Stromal cell of bone marrow (primary cell): Measurements from ENCODE around the gene DNAJB6.
A peak's percentile ranks its signal among the peaks of the same experiment; 100 is the strongest.
"Not testable (repeated sequence)": the region's sequence is repeated elsewhere in the genome, so short reads cannot be mapped to it uniquely, and the experiment has no call there.

Experiments used
- DNase-seq: peaks from one replicate; pipeline ENCODE4 v3.0.0-alpha.2; 2012; ENCODE audit warnings: low read depth

DNAJB6 gene

DNA sequence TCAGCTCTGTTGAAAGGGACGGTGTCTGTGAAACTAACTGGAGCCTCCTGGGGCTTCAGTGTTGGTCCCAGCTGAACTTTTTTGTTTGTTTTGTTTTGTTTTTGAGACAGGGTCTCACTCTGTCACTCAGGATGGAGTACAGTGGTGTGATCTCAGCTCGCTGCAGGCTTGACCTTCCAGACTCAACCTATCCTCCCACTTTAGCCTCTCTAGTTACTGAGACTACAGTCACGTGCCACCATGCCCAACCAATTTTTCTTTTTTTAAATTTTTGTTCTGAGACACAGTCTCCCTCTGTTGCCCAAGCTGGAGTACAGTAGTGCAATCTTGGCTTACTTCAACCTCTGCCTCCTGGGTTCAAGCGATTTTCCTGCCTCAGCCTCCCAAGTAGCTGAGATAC, 13.4 kb upstream of the DNAJB6 start:
- DNase-seq = no peak

DNA sequence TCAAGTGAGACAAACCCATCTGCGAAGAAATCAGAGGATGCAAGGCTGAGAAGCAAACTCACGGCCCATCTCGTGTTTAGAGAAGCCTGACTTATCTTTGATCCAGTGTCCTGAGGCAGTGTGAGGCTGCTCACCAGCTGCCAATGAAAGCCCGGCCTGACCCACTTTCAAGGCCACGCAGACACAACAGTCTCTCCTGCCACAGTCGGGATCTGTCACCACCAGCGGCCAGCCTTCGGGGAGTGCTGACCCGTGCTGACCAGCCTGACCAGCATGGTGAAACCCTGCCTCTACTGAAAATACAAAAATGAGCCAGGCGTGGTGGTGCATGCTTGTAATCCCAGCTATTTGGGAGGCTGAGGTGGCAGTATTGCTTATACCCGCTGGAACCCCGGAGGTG, 7.4 kb upstream of the DNAJB6 start:
- no peak for DNase-seq

DNA sequence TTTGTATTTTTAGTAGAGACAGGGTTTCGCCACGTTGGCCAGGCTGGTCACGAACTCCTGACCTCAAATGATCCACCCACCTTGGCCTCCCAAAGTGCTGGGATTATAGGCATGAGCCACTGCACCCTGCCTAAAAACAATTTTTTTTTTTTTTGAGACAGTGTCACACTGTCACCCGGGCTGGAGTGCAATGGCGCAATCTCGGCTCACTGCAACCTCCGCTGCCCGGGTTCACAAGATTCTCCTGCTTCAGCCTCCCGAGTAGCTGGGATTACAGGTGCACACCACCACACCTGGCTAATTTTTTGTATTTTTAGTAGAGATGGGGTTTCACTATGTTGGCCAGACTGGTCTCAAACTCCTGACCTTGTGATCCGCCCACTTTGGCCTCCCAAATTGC, 6.2 kb upstream of the DNAJB6 start:
- DNase-seq = not testable (repeated sequence)

DNA sequence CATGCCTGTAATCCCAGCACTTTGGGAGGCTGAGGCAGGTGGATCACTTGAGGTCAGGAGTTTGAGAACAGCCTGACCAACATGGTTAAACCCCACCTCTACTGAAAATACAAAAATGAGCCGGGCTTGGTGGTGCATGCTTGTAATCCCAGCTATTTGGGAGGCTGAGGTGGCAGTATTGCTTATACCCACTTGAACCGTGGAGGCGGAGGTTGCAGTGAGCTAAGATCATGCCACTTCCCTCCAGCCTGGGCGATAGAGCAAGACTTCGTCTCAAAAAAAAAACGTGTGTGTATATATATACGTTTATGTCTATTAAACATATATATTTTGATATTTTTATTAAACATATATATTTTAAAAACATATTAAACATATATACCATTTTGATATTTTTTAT, 5.8 kb upstream of the DNAJB6 start:
- DNase-seq = not testable (repeated sequence)

DNA sequence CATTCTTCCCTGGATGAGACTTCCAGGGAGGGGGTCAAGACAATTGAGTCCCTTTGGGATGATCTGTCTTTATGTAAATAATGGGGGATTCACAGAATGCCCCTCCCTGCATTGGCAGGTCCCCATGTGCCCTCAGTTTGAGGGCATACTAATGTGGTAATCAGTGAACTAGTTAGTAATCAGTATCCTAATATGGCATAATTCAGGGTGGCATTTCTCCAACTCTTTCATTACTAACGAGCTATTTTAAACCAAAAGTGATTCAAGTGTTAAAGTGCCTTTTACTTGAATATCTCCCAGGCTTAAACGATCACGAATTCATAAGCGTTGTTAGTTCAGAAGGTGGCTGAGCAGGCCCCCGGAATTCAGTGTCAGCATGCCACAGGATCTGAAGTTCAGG, 1.6 kb upstream of the DNAJB6 start:
- no peak for DNase-seq

DNA sequence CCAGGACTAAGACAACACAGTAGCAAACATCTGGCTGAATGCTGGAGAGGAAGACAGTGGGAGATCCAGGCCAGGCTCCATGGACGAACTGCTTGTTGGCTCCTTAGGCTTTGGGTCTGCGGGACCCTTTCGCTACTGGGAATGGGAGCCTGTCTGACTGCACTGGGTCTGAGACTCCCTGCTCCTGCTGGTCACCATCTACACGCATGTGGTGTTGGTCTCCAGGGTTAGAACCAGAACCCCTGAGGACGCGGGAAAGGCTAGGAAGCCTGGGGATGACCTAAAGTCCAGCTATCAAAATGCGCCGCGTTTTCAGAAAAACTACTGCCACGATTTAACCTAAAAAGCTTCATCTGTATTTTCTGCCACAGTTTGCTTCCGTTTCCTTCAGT, 817 bp upstream of the DNAJB6 start:
- no peak for DNase-seq

DNA sequence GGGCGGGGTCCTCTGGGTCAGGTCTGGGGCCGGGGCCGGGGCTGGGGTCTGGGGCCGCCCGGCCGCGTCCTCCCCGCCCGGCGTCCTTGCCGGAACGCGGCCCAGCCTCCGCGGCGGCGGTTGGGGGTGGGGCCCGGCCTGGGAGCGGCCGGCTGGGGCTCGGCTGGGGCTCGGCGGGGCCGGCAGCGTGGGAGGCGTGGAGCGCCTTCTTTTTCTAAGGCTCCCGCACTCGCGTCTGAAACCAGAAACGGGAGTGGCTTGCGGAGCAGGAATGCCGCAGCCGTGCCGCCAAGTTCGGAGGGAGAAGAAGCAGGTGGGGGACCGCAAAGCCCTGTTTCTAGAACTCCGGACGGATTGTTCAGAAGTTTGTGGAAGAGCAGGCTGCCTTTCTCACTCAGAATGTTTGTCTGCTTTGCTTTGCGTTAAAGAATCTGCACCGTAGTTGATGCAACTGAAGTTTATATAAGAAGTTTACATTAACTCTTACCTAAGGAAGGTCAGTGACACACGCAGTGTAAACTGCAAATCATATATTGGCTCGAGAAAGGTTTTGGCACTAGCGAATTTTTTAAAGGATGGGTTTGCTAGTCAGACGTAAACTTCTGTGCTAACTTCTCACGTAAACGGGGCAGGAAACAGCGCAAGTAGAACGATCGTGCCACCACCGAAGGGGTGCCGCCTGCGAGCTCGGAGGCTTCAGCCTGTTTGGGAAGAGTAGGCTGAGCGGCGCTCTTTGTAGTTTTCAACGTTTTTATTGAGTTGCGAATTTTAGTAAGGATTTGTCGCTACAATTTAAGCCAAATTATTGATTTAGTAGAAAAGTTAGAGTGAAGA, 729 bp downstream of the DNAJB6 start:
- DNase-seq = no peak

DNA sequence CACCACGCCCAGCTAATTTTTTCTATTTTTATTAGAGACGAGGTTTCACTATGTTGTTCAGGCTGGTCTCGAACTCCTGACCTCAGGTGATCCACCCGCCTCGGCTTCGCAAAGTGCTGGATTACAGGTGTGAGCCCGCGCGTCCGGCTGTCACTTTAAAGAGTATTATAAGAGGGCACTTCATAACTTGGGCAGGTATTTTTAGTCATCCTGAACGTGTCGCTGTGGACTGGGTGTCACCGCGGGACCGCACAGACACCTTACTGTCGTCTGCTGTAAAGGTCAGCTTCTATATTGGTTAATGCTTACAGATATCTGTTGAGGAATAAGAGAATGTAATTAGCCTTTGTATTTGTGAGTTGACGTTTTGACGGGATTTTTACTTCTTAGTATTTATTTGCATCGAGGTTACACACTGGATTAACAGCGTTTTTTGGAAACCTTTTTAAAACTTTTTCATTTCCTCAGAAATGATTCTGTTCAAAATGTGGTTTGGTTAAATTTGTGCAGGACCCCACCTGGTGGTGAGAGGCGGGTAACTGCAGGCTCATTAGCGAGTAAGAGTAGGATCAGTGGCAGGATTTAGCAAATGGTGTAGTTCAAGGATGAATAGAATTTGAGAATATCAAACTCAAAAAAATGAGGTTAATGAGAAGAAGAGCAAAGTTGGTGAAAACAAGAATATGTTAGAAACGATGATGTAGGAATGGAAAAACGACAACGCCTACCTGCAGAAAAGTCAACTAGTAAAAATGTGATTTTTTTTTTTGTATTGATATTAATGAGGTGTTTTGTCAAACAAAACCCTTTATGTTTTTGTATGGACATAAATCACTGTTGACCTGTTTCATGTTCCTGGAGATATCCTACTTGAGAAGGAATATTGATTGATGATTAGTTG, 3.2 kb downstream of the DNAJB6 start:
- no peak for DNase-seq

DNA sequence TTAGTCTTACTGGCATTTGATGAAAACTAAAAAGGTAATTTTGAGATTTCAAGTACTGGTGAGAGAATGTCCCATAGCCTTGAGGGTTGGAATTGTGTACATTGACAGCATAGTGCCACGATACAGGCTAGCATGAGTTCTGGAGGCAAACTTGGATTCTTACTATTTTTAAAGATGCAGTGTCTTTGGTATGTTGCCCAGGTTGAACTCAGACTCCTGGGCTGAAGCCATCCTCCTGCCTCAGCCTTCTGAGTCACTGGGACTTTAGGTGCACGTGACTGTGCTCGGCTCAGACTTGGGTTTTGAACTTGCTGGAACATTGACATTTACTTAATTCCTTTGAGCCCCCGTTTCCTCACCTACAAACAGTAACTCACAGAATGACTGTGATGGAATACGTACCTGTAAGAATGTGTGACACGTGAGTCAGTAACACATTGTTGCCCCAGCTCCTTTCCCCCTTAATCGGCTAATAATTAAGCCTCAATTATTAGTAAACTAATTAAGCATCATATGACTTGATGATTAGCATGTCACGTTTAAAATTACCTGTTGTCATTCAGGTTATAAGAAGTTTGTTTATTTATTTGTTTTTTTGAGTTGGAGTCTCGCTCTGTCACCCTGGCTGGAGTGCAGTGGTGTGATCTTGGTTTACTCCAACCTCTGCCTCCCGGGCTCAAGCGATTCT, 10.6 kb downstream of the DNAJB6 start:
- peak; percentile 85 for DNase-seq

DNA sequence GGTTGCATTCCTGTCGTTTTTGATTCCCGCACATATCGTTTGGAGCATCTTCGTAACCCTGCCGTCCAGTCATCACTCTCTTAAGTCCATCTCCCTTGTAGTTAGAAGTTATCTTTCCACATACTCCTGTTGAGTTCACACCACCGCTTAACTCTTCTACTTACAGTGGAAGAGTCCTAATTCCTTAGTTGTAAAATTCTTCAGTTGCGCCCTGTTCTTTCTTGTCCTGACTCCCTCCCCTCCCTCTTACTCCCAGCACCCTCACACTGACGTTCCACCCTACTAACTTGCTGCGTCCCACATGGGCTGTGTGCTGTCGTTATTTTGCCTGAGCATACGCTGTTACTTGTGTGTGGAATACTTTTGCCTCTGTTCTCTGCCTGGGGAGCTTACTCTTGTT, 11.7 kb downstream of the DNAJB6 start:
- no peak for DNase-seq

DNA sequence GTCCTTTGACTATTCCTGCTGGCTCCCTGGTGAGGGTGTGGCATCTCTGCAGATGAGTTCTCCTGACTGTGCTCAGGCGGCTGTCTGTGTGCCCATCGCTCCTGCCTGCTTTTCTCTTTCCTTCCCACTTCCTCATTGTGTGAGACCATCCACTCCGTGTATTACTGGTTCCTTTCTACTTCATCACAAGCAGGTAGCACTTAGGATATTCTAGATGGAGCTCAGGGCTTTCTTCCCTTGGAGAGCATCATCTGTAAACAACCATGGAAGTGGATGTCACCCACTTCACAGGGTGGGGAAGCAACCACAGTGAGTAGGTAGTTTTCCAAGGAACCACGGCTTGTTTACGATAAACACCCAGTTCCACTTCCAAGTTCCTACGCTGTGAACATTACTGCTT, 15.7 kb downstream of the DNAJB6 start:
- DNase-seq = no peak

DNA sequence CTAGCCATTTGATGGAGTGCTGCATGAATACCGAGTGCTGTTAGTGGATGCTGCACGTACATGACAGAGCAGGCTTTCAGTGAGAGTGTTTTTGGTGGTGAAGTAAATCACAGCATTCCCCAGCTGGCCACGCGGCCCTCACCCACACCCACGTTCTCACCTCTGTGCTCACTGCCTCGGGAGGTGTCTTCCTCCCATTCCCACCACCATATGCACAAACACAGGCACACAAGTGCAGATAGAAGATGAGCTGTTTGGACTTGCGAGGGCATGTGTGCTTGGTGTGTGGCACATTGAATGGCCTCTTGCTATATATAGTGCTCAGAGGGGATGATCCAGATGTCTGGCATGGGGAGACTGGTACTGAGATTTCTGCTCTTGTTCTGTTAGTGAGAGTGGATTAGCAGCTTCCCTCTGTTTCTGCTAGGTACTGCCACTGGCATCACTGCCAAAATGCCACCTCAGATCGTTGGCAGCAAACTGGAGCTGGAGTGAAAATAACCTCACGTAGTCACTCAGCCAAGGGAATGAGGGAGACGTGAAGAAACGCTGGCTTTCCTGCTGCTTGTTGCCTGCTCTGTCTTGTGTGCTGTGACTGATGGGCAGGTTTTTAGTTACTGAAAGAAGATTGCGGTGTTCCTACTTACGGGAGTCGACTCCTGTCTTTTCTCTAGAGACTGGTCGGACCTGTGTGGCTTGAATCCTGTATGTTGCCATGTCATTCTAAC, 19.1 kb downstream of the DNAJB6 start:
- no peak for DNase-seq

DNA sequence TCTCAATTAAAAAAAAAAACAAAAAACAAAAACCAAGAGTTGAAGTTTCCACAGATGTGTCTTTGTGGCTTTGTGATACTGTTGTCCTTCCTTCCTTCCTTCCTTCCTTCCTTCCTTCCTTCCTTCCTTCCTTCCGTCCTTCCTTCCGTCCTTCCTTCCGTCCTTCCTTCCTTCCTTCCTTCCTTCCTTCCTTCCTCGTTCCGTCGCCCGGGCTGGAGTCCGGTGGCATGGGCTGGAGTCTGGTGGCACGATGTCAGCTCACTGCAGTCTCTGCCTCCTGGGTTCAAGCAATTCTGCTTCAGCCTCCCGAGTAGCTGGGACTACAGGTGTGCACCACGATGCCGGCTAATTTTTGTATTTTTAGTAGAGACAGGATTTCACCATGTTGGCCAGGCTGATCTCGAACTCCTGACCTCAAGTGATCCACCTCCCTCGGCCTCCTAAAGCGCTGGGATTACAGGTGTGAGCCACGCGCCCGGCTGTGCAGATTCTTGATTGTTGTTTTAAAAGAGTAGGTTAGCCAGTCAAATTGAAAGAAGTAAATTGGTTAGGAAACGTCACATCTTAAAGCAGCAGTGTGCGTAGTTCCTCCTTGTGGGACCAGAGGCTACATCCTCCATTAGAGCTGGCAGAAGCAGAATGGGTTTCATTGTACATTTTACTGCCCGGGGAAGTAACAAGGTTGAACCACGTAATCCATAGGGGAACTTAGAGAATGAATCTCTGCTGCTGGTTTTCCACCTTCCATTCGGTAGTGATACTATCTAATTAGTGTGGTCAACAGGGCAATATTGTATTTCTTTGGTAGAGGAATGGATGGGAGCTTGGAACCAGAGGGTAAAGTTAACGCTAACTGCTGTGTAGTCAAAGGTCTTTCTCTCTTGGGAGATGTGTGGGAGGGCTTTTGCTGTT, 20.6 kb downstream of the DNAJB6 start:
- DNase-seq = no peak

DNA sequence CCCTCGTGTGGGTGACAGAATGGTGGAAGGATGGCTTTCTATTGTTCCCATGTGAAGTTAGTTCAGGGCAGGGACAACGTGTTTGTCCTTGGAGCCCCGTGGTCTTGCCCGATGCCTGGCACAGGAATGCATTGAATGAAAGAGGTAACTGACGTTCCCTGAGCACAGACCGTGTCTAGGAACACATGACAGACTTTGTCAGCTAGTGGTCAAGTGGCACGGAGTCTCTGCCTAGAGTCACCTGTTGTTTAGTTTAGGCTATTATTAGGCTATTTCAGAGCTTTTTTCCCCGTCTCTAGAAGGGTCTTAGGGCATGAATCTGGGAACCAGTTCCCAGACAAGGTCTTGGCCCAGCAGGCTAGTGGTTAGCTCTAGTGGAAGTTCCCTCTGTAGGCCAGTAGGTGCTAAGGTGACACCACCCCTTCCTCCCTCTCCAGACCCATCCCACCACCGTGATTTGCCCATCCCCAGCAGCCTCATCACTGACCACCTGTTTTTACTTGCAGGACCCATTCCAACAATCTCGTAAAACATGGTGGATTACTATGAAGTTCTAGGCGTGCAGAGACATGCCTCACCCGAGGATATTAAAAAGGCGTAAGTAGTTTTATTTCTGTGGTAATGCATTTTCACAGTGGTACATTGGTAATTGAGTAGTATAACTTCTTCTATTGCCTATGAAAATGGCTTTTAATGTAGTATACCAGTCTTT, 21.4 kb downstream of the DNAJB6 start:
- no peak for DNase-seq

DNA sequence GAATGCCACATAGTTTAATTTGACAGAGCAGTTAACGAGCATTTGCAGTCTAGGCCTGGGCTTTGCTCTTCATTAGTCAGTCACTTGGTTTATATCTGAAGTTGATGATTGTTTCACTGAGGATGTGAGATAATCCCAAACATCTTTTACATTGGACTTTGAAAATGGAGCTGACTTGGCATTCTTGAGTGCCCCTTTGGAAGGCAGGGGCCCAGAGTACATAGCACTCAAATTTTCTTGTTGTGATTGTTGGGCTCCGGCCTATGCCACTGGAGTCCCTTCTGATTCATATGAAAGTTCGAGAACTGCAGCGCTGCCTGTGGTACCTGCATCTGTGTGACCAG, 21.9 kb downstream of the DNAJB6 start:
- no peak for DNase-seq

DNA sequence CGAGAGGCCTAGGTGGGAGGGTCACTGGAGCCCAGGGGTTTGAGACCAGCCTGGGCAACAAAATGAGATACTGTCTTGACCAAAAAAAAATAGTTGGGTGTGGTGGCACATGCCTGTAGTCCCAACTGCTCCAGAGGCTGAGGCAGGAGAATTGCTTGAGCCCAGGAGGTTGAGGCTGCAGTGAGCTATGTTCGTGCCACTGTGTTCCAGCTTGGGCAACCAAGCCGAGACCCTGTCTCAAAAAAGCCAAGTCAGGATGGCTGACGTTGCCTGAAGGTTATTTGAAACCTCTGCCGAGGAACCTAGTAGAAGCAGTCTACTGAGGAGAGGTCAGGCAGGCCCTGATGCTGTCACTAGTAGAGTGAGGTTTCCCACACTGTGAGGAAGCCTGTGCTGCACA, 22.8 kb downstream of the DNAJB6 start:
- no peak for DNase-seq

DNA sequence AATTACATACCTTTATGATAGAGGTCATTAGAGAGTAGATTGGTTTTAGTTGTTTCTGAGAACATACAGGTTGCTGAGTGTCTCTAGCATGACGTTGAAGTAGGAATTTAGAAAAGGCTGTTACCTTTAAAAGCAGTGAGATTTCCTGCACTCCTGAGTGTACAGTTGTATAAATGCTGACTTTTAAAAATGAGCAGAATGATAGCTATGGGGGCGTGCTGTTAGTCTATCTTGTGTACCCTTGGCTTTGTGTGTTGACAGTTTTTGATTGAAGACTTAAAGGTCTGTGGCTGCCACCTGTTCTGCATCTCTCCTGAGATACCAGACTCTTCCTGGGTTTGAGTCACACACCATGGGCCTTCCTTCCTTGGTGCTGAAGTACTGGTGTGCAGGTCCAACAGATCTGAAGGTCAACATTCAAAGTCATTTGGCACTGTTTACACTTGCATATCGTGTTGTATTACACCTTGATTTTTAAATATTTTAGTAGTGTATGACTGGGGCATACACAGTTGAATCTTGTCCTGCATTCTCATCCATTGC, 23.8 kb downstream of the DNAJB6 start:
- no peak for DNase-seq

DNA sequence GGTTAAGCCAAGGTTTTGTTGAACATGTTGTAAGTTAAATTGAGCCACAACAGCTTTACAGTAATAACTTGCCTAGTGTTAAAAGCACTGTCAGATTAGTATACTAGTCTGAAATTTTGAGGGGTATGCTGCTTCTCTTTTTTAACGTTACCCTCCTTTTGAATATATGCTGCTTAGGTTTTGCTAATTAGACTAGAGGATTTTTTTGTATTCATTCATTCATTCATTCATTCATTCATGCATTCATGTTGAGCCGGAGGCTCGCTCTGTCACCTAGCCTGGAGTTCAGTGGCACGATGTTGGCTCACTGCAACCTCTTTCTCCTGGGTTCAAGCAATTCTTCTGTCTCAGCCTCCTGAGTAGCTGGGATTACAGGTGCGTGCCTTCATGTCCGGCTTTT, 24.7 kb downstream of the DNAJB6 start:
- no peak for DNase-seq

DNA sequence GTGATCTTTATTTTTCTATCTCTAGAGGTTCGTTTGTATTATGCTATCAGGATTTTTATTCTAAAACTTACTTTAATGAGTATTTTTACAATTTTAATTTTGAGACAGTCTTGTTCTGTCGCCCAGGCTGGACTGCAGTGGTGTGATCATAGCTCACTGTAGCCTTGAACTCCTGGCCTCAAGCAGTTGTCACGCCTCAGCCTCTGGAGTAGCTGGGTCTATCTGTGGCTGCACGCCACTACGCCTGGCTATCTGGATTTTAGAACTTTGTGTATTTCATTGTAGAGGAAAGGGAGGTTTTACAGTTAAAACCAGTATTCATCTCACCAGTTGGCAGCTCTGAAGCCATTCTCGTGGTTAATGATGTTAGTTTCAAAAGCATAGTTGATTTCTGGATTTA, 25.9 kb downstream of the DNAJB6 start:
- no peak for DNase-seq

DNA sequence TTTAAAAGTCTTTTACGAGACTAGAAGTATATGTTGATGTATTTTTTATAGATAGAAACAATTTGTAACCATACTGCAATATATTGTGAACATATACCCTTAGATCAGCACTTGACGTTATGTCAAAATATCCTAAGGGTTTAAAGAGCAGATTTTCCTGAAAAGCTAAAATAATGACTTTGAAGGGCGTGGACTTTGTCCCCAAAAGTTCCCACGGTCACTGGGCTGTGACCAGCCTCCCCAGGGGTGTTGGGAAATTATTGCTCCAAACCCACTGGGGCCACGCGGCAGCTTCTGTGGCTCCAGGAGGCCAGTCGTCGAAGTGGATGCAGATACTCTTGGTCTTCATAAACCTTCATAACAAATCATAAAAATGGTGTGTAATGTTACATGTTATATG, 29.9 kb downstream of the DNAJB6 start:
- no peak for DNase-seq
